GM12874 (cell line): ENCODE results near the gene PREX1.

Experiments
- TF ChIP-seq, protein P1 (sequence below): IDR thresholded peaks from 2 replicates; pipeline ENCODE4 v1.5.1; 2011; ENCODE audit warnings: low read depth, mild to moderate bottlenecking, control low read depth, low read length, moderate library complexity; ENCODE audit not compliant: insufficient read depth

PREX1 gene

DNA sequence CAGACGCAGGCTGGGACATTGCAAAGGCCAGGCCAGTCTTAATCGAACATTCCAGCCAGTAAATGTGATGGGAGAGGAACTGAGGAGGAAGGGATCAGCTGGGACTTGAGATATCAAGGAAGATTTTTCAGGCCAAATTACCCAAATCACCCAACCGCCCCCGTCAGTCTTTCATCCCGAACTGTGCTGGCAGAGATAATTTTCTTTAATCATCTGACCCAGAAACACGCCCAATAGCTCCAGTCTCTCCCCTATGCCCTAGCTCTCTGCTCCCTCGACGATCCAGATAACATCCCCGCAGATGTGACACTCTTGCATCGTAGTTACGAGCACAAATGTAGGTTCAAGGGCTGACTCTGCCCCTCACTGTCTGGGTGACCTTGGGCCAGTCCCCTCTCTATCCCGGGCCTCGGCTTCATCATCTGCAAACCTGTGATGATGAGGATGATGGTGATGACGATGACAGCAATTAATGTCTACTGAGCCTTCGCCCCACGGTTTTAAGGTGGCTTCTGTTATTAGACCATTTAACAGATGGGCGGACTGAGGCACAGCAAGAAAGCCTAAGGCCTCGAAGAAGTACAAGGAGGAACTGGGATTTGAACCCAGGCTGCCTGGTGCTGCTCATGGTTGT is 118.6 kb downstream of the PREX1 start:
- TF ChIP-seq, protein P1, sequence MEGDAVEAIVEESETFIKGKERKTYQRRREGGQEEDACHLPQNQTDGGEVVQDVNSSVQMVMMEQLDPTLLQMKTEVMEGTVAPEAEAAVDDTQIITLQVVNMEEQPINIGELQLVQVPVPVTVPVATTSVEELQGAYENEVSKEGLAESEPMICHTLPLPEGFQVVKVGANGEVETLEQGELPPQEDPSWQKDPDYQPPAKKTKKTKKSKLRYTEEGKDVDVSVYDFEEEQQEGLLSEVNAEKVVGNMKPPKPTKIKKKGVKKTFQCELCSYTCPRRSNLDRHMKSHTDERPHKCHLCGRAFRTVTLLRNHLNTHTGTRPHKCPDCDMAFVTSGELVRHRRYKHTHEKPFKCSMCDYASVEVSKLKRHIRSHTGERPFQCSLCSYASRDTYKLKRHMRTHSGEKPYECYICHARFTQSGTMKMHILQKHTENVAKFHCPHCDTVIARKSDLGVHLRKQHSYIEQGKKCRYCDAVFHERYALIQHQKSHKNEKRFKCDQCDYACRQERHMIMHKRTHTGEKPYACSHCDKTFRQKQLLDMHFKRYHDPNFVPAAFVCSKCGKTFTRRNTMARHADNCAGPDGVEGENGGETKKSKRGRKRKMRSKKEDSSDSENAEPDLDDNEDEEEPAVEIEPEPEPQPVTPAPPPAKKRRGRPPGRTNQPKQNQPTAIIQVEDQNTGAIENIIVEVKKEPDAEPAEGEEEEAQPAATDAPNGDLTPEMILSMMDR = no peak

DNA sequence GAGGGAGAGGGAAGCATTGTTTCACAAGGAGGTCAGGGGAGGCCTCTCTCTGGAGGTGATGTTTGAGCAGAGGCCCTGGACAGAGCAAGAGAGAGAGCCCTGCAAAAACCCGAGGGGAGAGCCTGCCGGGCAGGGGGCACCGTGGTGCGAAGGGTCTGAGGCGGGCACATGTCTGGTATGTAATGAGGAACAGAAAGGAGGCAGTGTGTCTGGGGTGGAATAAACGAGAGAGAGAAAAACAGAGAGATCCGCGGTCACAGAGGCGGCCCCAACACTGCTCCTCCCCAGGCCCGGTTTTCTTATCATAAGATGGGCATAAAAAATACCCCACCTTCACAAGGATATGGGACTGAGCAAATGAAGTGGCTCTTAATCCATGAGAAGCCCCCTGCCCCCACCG is 119.2 kb downstream of the PREX1 start:
- TF ChIP-seq, protein P1 = no peak

DNA sequence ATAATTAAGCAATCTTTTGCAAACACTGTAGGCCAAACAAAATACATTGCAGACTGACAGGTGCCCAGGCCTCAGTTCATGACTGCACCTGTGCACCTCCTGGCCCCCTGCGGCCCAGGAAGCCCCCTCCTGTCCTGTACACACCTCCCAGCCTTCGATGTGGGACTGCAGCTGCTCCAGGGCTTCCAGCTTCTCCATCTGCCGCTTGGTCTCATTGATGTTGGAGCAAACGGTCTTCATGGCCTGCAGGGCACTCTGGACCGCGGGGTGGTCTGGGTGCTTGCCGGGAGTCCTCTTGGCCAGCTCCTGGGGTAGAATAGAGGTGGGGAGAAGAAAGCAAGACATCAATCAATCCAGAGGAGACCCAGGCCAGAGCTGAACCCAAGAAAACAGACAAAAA is 119.7 kb downstream of the PREX1 start:
- TF ChIP-seq, protein P1 = no peak

DNA sequence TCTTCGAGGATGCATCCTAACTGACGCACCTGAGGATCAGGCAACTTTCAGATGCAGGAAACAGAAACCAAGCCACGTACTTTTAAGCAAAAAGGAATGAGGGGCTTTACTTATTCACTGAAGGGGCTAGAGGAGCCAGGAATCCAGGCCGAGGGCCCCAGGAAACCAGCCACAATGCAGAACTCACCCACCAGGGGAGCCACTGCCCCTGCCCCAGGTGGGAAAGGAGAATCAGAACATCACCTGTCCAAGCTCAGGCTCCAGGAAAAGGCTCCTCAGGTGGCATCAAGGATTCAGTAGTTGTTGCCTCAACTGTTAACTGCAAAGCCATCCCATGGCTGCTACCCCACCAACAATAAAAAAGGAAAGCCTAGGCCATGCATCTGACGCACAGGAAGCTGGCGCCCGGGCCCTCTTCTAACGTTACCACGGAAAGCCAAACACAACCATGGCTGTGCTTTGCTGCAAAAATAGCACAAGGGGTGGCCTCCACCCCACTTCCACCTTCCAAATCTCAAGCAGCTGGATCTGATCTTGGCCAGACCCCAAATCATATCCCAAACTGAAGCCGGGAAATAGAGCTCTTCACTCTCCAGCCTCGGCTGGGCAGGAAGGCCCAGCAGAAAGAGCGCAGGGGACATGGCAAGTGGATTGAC is 121.0 kb downstream of the PREX1 start:
- TF ChIP-seq, protein P1 = 0 out of 2 replicates have a peak, but pooled peaks have one; percentile 13

DNA sequence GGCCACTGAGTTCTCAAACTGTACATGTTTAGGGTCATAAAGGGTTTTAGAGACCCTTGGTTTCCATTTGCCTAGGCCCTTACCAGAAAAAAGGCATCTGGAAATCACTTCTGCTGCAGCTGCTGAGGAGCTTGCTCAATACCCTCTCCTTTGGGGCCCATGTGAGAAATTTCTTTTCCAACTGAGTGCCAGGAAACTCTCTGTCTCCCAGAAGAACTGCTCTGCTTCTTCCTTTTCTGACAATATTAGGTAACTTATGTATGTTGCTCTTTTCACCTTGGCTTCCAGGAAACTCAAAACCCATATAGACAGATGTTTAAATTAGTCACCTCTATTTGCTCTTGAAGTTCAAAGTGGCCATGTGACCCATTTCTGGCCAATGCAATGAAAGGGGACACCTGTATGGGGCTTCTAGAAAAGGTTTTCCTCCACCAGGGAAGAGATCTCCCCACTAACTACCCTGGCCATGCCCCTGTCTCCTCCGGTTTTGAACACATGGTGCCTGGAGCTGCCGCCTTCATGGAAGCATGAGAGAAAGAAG is 121.6 kb downstream of the PREX1 start:
- TF ChIP-seq, protein P1 = no peak

DNA sequence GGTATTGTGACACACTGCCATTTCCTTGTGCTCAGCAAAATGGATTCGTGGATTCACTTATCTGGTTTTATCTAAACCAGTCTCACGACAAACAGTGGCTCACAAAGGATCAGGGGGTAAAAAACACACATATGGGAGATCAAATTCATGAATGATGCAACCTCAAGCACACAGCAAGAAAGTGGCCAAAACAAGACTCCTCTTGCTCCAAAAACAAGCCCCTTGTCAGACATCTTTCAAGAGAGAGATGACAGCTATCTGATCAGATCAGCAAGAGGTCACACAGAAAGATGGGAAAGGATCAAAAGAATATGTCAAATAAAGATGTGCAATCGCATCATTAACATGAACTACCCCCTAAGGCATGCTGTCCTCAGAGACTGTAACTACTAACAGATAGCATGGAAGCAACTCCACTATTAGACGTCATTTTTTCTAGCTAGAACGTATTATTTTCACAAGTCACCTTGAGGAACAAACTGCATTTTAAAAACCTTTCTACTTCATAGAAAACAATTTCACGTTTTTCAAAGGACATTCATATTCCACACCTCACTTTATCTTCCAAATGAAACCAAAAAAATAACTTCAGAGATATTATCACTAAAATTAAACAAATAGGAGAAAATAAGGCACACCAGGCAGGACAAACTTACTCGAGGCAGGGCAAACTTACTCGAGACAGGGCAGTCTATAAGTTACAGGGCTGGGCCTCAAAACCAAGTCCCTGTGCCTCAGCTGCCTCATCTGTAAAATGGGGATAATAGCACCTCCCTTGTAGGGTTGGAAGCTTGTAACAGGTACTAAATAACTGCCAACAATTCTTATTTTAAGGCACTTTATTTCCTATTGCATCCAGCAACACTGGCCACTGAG is 122.3 kb downstream of the PREX1 start:
- TF ChIP-seq, protein P1 = no peak

DNA sequence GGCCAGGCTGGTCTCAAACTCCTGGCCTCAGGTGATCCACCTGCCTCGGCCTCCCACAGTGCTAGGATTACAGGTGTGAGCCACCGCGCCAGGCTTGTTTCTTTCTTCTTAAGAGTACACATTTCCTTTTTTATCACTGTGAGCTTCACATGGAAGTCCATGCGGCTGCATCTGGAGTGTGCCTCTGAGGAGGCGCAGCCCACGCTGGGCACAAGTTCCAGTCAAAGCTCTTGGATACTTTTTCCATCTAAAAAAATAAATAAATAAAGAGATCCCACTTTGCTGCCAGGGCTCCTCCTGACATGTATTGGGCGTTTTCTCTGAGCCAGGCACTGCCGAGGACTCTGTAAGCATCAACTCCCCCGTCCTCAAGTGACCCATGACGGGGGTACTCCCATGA is 123.0 kb downstream of the PREX1 start:
- TF ChIP-seq, protein P1 = no peak
